ENCODE measurements around the gene PNMA6E.

GRCh38 chrX:153351981-153352380, 49.2 kb downstream of the PNMA6E start:
- TF ChIP-seq CTCF (IDR thresholded peaks at IDR 0.05) (no peak), EZH2 (IDR thresholded peaks at IDR 0.05; ENCODE audit: borderline replicate concordance, insufficient read depth, low read depth, low read length, poor library complexity, severe bottlenecking) (no peak)

Data from B cell (primary cell).